GM12878 (cell line): ENCODE measurements around the gene RGS16. TPM values are rescaled to one million over a fixed set of nuclear protein-coding genes. Genes with fewer than 3 reads are reported as not detected.

Experiments used
- ATAC-seq: fragments of 200-7000 bp; cut with Tn5 transposase; 3 replicates; pipeline ENCODE4 v1.9.1; 2020; ENCODE audit warnings: mild to moderate bottlenecking, moderate library complexity
- BruUV-seq: library from RNA; stranded (reverse); fragments of 400-500 nt; replicated peaks from 2 replicates; lab custom pipeline; 2021; lab: Mats Ljungman, UMichigan
- CTCF ChIA-PET: fragments of 300-600 bp; sonication (Branson Sonifier 250); formaldehyde crosslinking; extraction: SDS; loops from one replicate; lab custom pipeline; 2021; ENCODE audit warnings: inconsistent platforms; lab: Yijun Ruan, JAX
- POLR2A ChIA-PET: fragments of 350-600 bp; formaldehyde crosslinking; extraction: SDS; loops from one replicate; lab custom pipeline; 2021; ENCODE audit warnings: inconsistent platforms; lab: Charles Lee
- RAD21 ChIA-PET: fragments of 300-600 bp; sonication (Branson Sonifier 250); formaldehyde crosslinking; loops from one replicate; lab custom pipeline; 2023; ENCODE audit warnings: antibody characterized with exemption; ENCODE audit not compliant: unreplicated experiment; lab: Charles Lee
- SMC1A ChIA-PET: fragments of 300-600 bp; sonication (Branson Sonifier 250); formaldehyde crosslinking; loops from one replicate; lab custom pipeline; 2023; ENCODE audit not compliant: unreplicated experiment, uncharacterized antibody; lab: Charles Lee
- DNase-seq: peaks from one replicate; pipeline ENCODE4 v3.0.0-alpha.2; 2011; ENCODE audit warnings: low read depth, low spot score
- FAIRE-seq: peaks from 3 replicates; lab custom pipeline; 2011; peaks lifted over from hg19 to GRCh38; lab: Jason Lieb, UNC
- H2AFZ ChIP-seq: 2 replicates; pipeline ENCODE4 v1.6.0; 2011; ENCODE audit warnings: low read depth, low read length, control low read depth; ENCODE audit not compliant: control insufficient read depth
- H3K27ac ChIP-seq: 2 replicates; pipeline ENCODE4 v1.5.1; 2011; ENCODE audit warnings: control low read depth; ENCODE audit not compliant: control insufficient read depth, insufficient read depth
- H3K27me3 ChIP-seq, 2 experiments: replicated peaks in 1 of 2; 2 replicates each; pipeline versions ENCODE4 v1.6.0 to v1.6.1; 2011; ENCODE audit warnings: low read length in 1 of 2; ENCODE audit not compliant: control insufficient read depth in 2 of 2, insufficient read depth in 2 of 2
- H3K36me3 ChIP-seq, 2 experiments: 2 replicates each; pipeline ENCODE4 v1.5.1; 2011; ENCODE audit warnings: low read length in 1 of 2; ENCODE audit not compliant: control insufficient read depth in 2 of 2, insufficient read depth in 2 of 2
- H3K4me1 ChIP-seq: 2 replicates; pipeline ENCODE4 v1.6.1; 2011; ENCODE audit warnings: mild to moderate bottlenecking, low read length, moderate library complexity, mixed read lengths; ENCODE audit not compliant: control insufficient read depth, insufficient read depth
- H3K4me2 ChIP-seq: 2 replicates; pipeline ENCODE4 v1.6.0; 2011; ENCODE audit warnings: control low read depth; ENCODE audit not compliant: control insufficient read depth, insufficient read depth
- H3K4me3 ChIP-seq: fragments of 200-600 bp; sonication (generic); 2 replicates; pipeline ENCODE4 v1.5.1; 2016
- H3K79me2 ChIP-seq: 2 replicates; pipeline ENCODE4 v1.6.0; 2011; ENCODE audit warnings: low read length; ENCODE audit not compliant: control insufficient read depth, insufficient read depth
- H3K9ac ChIP-seq: 2 replicates; pipeline ENCODE4 v1.8.0; 2011; ENCODE audit warnings: low read length, control low read depth, mixed read lengths; ENCODE audit not compliant: control insufficient read depth, insufficient read depth
- H3K9me3 ChIP-seq: replicated peaks from 3 replicates; pipeline ENCODE4 v1.5.1; 2011; ENCODE audit warnings: mild to moderate bottlenecking, low read length; ENCODE audit not compliant: control insufficient read depth, insufficient read depth
- H4K20me1 ChIP-seq: 2 replicates; pipeline ENCODE4 v1.6.0; 2011; ENCODE audit not compliant: control insufficient read depth, insufficient read depth
- BACH1 ChIP-seq: fragments of 450-650 bp; IDR thresholded peaks from 2 replicates; pipeline ENCODE4 v1.6.1; 2017; ENCODE audit warnings: mild to moderate bottlenecking, borderline replicate concordance
- BCL11A ChIP-seq: IDR thresholded peaks from 2 replicates; pipeline ENCODE4 v1.6.1; 2011; ENCODE audit warnings: low read depth, low read length
- EED ChIP-seq: sonication (generic); IDR thresholded peaks from 2 replicates; pipeline ENCODE4 v1.6.1; 2016; ENCODE audit warnings: antibody characterized with exemption, low read depth
- EP300 ChIP-seq, 2 experiments: fragments of 150-350 bp in 1 of 2; IDR thresholded peaks; 2 replicates each; pipeline ENCODE4 v1.6.1; 2011 to 2012; ENCODE audit warnings: low read depth in 2 of 2, low read length in 2 of 2, borderline replicate concordance in 1 of 2, improper control_type of control experiment in 1 of 2, inconsistent platforms in 1 of 2; ENCODE audit not compliant: control insufficient read depth in 1 of 2
- ESRRA ChIP-seq: IDR thresholded peaks from 2 replicates; pipeline ENCODE4 v1.6.1; 2012; ENCODE audit warnings: mild to moderate bottlenecking, low read length, improper control_type of control experiment
- ETV6 ChIP-seq, 2 experiments: fragments of 450-650 bp in 1 of 2; IDR thresholded peaks in 1 of 2; conservative IDR thresholded peaks in 1 of 2; 2 replicates each; pipeline ENCODE4 v1.6.1; 2014; ENCODE audit warnings: antibody characterized with exemption in 1 of 2, borderline replicate concordance in 1 of 2, low read depth in 1 of 2, mild to moderate bottlenecking in 1 of 2, moderate library complexity in 1 of 2
- FOXK2 ChIP-seq: fragments of 450-650 bp; IDR thresholded peaks from 2 replicates; pipeline ENCODE4 v1.6.1; 2017; ENCODE audit warnings: mild to moderate bottlenecking, moderate library complexity
- MEF2B ChIP-seq: fragments of 450-650 bp; IDR thresholded peaks from 2 replicates; pipeline ENCODE4 v1.6.1; 2018; ENCODE audit warnings: mild to moderate bottlenecking, moderate library complexity; ENCODE audit not compliant: partially characterized antibody, poor library complexity, severe bottlenecking
- MTA3 ChIP-seq: IDR thresholded peaks from 2 replicates; pipeline ENCODE4 v1.6.1; 2012; ENCODE audit warnings: low read length, inconsistent platforms, borderline replicate concordance
- NFXL1 ChIP-seq: fragments of 450-650 bp; IDR thresholded peaks from 2 replicates; pipeline ENCODE4 v1.6.1; 2017; ENCODE audit warnings: antibody characterized with exemption, mild to moderate bottlenecking, borderline replicate concordance
- TBL1XR1 ChIP-seq: IDR thresholded peaks from 2 replicates; pipeline ENCODE4 v1.6.1; 2012; ENCODE audit warnings: low read depth, low read length, improper control_type of control experiment
- ZNF687 ChIP-seq: fragments of 450-650 bp; IDR thresholded peaks from 2 replicates; pipeline ENCODE4 v1.6.1; 2017; ENCODE audit warnings: mild to moderate bottlenecking, moderate library complexity
- WGBS: methylation state at CpG from one replicate; pipeline ENCODE4 v1.1.6; 2016; ENCODE audit warnings: low lambda C conversion rate; ENCODE audit not compliant: insufficient replicate concordance, insufficient coverage; ENCODE audit errors: missing lambda C conversion rate; 5-methylcytosine and 5-hydroxymethylcytosine counted together
- in situ Hi-C: fragments of 300-500 bp; cut with MboI; formaldehyde crosslinking; loops from 9 replicates; pipeline ENCODE4 v1.14.3; 2018; ENCODE audit warnings: mixed read lengths
- intact Hi-C: fragments of 100-400 bp; cut with micrococcal nuclease; formaldehyde crosslinking; loops from one replicate; pipeline ENCODE4 v1.14.2; 2022; ENCODE audit not compliant: unreplicated experiment
- polyA plus RNA-seq, 11 experiments: library from polyadenylated mRNA; depleted of rRNA in 4 of 11; unstranded in 6 of 11; stranded (reverse) in 5 of 11; fragments of >200 nt; fragmentation: Nextera tagmentation in 4 of 11; fragmentation: Illumina TruSeq in 1 of 11; extraction: Ambion mirVana in 4 of 11; extraction: Trizol in 1 of 11; gene quantifications; 1 replicate in 1 of 11; 2 replicates in 10 of 11; pipeline versions ENCODE4 v1.2.1 to v1.2.3, GENCODE V29; 2011 to 2016; ENCODE audit warnings: inconsistent platforms in 2 of 11, missing spikeins in 2 of 11, low read depth in 1 of 11
- total RNA-seq, 4 experiments: library from RNA; depleted of rRNA in 3 of 4; stranded (reverse); fragments of >200 nt in 3 of 4; fragmentation: Illumina TruSeq in 1 of 4; extraction: Trizol in 1 of 4; gene quantifications; 2 replicates each; pipeline versions ENCODE4 v1.2.1 to v1.2.3, GENCODE V29; 2013 to 2021
- TF ChIP-seq, protein P1 (sequence below): fragments of 450-650 bp; IDR thresholded peaks from 2 replicates; pipeline ENCODE4 v1.6.1; 2018; ENCODE audit warnings: borderline replicate concordance, mild to moderate bottlenecking; ENCODE audit not compliant: partially characterized antibody
- TF ChIP-seq, protein P2 (sequence below): fragments of 150-350 bp; IDR thresholded peaks from 2 replicates; pipeline ENCODE4 v1.6.1; 2014; ENCODE audit warnings: mild to moderate bottlenecking, low read depth, low read length

Gene RGS16
- total and polyA plus RNA-seq, 10 of the 15 experiments (the other 5 are each of a cell fraction or from before 2014, with no cell fraction given) = 16.4 to 58.2 (median 44.6) TPM

GRCh38 chr1:182650678-182651338 is 46.6 kb upstream of the RGS16 start:
- intact Hi-C loops = no loop called here
- FAIRE-seq = no peak
- no peak for TF ChIP-seq BACH1
- no peak for TF ChIP-seq ZNF687
- no peak for TF ChIP-seq FOXK2
- TF ChIP-seq BCL11A = no peak
- no peak for TF ChIP-seq EP300 (IDR thresholded peaks at IDR 0.05; ENCODE audit: borderline replicate concordance in 1 of 2, control insufficient read depth in 1 of 2, low read depth in 2 of 2, low read length in 2 of 2)
- TF ChIP-seq MEF2B = no peak
- TF ChIP-seq NFXL1 = no peak
- 0 out of 4 replicates have a peak, but pooled peaks of 1 of the 2 experiments have one; percentile 20 for TF ChIP-seq ETV6 (conservative IDR thresholded peaks at IDR 0.05 in 1 of 2, IDR thresholded peaks at IDR 0.05 in 1 of 2; ENCODE audit: borderline replicate concordance in 1 of 2, low read depth in 1 of 2)
- TF ChIP-seq EED = 0 out of 2 replicates have a peak, but pooled peaks have one; percentile 8
- TF ChIP-seq, protein P1, sequence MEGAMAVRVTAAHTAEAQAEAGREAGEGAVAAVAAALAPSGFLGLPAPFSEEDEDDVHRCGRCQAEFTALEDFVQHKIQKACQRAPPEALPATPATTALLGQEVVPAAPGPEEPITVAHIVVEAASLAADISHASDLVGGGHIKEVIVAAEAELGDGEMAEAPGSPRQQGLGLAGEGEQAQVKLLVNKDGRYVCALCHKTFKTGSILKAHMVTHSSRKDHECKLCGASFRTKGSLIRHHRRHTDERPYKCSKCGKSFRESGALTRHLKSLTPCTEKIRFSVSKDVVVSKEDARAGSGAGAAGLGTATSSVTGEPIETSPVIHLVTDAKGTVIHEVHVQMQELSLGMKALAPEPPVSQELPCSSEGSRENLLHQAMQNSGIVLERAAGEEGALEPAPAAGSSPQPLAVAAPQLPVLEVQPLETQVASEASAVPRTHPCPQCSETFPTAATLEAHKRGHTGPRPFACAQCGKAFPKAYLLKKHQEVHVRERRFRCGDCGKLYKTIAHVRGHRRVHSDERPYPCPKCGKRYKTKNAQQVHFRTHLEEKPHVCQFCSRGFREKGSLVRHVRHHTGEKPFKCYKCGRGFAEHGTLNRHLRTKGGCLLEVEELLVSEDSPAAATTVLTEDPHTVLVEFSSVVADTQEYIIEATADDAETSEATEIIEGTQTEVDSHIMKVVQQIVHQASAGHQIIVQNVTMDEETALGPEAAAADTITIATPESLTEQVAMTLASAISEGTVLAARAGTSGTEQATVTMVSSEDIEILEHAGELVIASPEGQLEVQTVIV = no peak
- no peak for TF ChIP-seq ESRRA
- TF ChIP-seq, protein P2, sequence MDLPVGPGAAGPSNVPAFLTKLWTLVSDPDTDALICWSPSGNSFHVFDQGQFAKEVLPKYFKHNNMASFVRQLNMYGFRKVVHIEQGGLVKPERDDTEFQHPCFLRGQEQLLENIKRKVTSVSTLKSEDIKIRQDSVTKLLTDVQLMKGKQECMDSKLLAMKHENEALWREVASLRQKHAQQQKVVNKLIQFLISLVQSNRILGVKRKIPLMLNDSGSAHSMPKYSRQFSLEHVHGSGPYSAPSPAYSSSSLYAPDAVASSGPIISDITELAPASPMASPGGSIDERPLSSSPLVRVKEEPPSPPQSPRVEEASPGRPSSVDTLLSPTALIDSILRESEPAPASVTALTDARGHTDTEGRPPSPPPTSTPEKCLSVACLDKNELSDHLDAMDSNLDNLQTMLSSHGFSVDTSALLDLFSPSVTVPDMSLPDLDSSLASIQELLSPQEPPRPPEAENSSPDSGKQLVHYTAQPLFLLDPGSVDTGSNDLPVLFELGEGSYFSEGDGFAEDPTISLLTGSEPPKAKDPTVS = no peak
- TF ChIP-seq MTA3 = no peak
- no peak for TF ChIP-seq TBL1XR1

More at GRCh38 chr1:182650678-182651338, 46.6 kb upstream of the RGS16 start:
- H3K27ac ChIP-seq = no peak overlapping the region
- no peaks in the 10 kb centered on the region for H3K79me2 ChIP-seq
- no peaks in the 10 kb centered on the region for H3K27me3 ChIP-seq
- BruUV-seq = no TSS peak
- WGBS = 26% methylated on average over 6 of the region's 6 CpGs
- no peak overlapping the region for H3K9ac ChIP-seq
- RAD21 ChIA-PET = interaction anchor here (0.7 to 1.7 kb wide), 3 partner anchors 10 to 134 kb away, joined by 3 to 4 read pairs (median 3); no protein-coding TSS in a partner anchor
- DNase-seq (no peak), ATAC-seq (peak; percentile 56)
- in situ Hi-C loops = no loop called here
- H3K4me2 ChIP-seq = peak overlapping the region; percentile 1
- POLR2A ChIA-PET = interaction anchor here (1.4 to 1.8 kb wide), 2 partner anchors 22 to 24 kb away, joined by 4 to 5 read pairs; no protein-coding TSS in a partner anchor
- peaks cover 30% of the 10 kb centered on the region; the same call in 1 of the 2 replicates for H3K4me1 ChIP-seq
- H3K36me3 ChIP-seq = no peaks in the 10 kb centered on the region
- no peaks in the 10 kb centered on the region for H3K9me3 ChIP-seq
- H3K4me3 ChIP-seq = peak overlapping the region; percentile 3; the same call in 1 of the 2 replicates
- H4K20me1 ChIP-seq = no peaks in the 10 kb centered on the region
- CTCF ChIA-PET = interaction anchor here (0.9 to 6.9 kb wide), 6 partner anchors 11 to 132 kb away, joined by 3 to 61 read pairs (median 4); no protein-coding TSS in a partner anchor
- SMC1A ChIA-PET = interaction anchor here (0.6 to 10.1 kb wide), 11 partner anchors 12 to 132 kb away, joined by 3 to 78 read pairs (median 10); no protein-coding TSS in a partner anchor
- H2AFZ ChIP-seq = peak overlapping the region; percentile 5; the same call in 1 of the 2 replicates
